HUES6 (cell line): ENCODE measurements around the gene TBRG4.

Experiments
- H3K27ac ChIP-seq: 2 replicates; pipeline ENCODE4 v1.7.0; 2013; ENCODE audit warnings: low read depth, mild to moderate bottlenecking, low read length, inconsistent platforms
- H3K27me3 ChIP-seq: 2 replicates; pipeline ENCODE4 v1.6.1; 2013; ENCODE audit warnings: low read length; ENCODE audit not compliant: control insufficient read depth, insufficient read depth
- H3K36me3 ChIP-seq: 2 replicates; pipeline ENCODE4 v1.6.1; 2013; ENCODE audit warnings: low read length; ENCODE audit not compliant: control insufficient read depth, insufficient read depth
- H3K4me1 ChIP-seq: 2 replicates; pipeline ENCODE4 v1.6.1; 2013; ENCODE audit warnings: low read length; ENCODE audit not compliant: control insufficient read depth, insufficient read depth
- H3K4me3 ChIP-seq: 2 replicates; pipeline ENCODE4 v1.5.1; 2013; ENCODE audit warnings: low read depth, low read length
- H3K9ac ChIP-seq: one replicate; pipeline ENCODE4 v1.6.1; 2013; ENCODE audit warnings: mild to moderate bottlenecking, low read length
- H3K9me3 ChIP-seq: 2 replicates; pipeline ENCODE4 v1.6.1; 2013; ENCODE audit warnings: low read depth, low read length; ENCODE audit not compliant: control insufficient read depth, insufficient read depth

The TBRG4 gene

DNA sequence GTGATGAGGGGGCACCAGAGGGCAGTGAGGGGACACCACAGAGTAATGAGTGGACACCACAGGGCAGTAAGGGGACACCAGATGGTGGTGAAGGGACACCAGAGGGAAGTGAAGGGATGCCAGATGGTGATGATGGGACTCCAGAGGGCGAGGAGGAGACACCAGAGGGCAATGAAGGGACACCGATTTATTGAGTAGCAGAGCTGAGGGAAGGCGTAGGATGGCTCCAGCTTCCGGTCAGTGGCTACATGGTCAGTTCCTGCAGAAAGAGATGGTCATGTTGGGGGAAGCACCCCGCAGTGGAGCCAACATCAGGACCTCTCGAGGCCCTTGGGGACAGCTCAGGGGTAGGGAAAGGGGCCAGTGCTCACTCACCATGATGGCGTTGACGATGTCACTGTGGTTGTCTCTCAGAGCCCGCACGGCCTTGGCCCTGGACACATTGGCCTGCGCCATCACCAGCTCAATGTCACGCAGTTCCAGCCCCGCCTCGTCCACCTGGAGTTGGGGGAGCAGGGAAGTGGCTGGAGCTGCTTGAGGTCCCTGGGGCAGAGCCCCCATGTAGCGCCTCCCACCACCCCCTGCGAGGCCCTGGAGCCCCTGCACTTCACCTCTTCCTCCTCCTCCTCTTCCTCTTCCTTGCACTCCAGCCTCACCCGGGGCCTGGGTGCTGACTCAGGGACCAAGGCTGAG, 31.1 kb downstream of the TBRG4 start:
- Histone ChIP-seq H3K4me3 (no peak overlapping the region), H3K4me1 (no peaks in the 10 kb centered on the region), H3K9me3 (no peaks in the 10 kb centered on the region), H3K36me3 (peaks cover 17% of the 10 kb centered on the region), H3K27ac (no peak overlapping the region), H3K27me3 (no peaks in the 10 kb centered on the region), H3K9ac (no peak overlapping the region)

DNA sequence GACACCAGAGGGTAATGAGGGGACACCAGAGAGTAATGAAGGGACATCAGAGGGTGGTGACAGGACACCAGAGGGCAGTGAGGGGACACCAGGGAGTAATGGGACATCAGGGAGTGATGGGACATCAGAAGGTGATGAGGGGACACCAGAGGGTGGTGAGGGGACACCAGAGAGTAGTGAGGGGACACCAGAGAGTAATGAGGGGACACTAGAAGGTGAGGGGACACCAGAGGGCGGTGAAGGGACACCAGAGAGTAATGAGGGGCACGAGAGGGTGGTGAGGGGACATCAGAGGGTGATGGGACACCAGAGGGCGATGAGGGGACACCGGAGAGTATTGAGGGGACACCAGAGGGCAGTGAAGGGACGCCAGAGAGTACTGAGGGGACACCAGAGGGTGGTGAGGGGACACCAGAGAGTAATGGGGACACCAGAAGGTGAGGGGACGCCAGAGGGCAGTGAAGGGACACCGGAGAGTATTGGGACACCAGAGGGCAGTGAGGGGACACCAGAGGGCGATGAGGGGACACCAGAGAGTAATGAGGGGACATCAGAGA, 33.3 kb downstream of the TBRG4 start:
- no peaks in the 10 kb centered on the region for H3K4me1 ChIP-seq
- no peaks in the 10 kb centered on the region for H3K9me3 ChIP-seq
- H3K4me3 ChIP-seq = no peak overlapping the region
- H3K9ac ChIP-seq = no peak overlapping the region
- H3K27me3 ChIP-seq = no peaks in the 10 kb centered on the region
- peaks cover 39% of the 10 kb centered on the region for H3K36me3 ChIP-seq
- no peak overlapping the region for H3K27ac ChIP-seq

DNA sequence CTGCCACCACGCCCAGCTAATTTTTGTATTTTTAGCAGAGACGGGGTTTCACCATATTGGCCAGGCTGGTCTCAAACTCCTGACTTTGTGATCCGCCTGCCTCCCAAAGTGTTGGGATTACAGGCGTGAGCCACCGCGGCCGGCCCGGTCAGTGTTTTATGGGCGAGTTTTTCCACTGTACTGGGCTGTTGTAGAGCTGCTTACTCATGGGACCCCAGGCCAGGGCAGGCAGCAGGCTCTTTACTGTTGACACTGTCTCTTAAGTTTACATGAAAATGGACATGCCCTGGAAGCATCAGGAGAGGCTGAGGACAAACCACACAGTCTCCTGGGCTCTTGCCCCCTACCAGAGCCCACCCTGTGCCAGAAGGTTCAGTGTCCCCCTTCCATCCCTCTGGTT, 33.9 kb downstream of the TBRG4 start:
- Histone ChIP-seq H3K9me3 (no peaks in the 10 kb centered on the region), H3K27ac (no peak overlapping the region), H3K27me3 (no peaks in the 10 kb centered on the region), H3K9ac (no peak overlapping the region), H3K4me3 (no peak overlapping the region), H3K4me1 (peaks cover 3% of the 10 kb centered on the region; the same call in 1 of the 2 replicates), H3K36me3 (peaks cover 40% of the 10 kb centered on the region)

DNA sequence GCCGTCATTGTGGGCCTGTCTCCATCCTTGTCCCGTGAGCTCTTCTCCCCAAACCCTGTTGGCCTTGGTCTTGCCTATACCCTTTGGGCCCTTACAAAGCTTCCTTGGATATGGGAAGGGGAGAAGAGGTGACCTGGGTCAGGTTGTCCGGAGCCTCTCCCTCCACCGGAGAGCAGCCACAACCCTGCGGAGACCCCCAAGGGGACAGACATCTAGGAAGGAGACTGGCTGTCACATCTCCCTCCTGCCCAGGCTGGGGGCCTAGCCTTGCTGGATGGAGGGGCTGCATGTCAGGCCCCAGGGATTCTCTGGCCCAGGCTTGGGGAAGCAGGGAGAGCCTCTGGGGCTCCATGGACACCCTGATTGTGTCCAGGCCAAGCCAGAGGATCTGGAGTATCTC, 34.6 kb downstream of the TBRG4 start:
- H3K4me3 ChIP-seq = no peak overlapping the region
- peaks cover 9% of the 10 kb centered on the region; the same call in 1 of the 2 replicates for H3K4me1 ChIP-seq
- peaks cover 43% of the 10 kb centered on the region for H3K36me3 ChIP-seq
- H3K9ac ChIP-seq = no peak overlapping the region
- no peak overlapping the region for H3K27ac ChIP-seq
- no peaks in the 10 kb centered on the region for H3K9me3 ChIP-seq
- H3K27me3 ChIP-seq = no peaks in the 10 kb centered on the region

DNA sequence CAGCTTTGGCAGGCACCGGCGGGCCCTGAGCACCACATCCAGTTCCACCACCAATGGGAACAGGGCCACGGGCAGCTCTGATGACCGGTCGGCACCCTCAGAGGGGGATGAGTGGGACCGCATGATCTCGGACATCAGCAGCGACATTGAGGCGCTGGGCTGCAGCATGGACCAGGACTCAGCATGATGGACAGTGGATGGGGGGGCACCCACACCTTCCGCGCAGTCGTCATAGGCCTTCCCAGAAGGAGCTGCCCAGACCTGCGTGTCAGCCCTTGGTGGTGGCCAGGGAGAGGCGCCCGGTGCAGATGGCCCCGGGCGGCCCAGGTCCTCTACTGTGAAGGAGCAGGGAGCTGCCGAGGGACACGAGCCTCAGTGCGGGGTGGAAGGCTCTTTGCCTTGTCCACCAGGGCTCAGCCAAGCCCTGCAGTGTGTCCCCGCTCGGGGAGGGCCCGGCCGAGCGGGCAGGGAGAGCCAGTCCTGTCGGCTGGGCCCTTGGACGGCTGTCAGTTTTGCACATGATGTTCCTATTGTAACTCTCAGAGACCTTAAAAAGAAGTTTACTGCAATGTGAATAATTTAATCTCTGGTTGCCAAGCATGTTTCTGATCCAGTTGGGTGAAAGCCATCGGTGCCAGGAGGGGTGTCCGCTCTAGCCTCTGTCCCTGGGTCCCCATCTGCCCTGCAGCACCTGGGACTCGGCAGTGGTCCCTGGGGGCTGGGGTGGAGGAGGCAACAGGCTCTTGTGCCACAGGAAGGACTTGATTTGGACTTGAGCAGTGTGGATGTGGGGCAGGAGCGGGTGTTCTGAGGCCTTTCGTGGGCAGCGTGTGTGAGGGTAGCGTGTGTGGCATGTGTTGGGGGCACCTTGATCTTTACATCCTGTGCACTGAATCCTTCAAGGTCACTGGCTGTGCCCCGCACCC, 35.4 kb downstream of the TBRG4 start:
- Histone ChIP-seq H3K27ac (no peak overlapping the region), H3K36me3 (peaks cover 46% of the 10 kb centered on the region), H3K9me3 (no peaks in the 10 kb centered on the region), H3K27me3 (no peaks in the 10 kb centered on the region), H3K4me3 (no peak overlapping the region), H3K4me1 (peaks cover 9% of the 10 kb centered on the region; the same call in 1 of the 2 replicates), H3K9ac (no peak overlapping the region)

DNA sequence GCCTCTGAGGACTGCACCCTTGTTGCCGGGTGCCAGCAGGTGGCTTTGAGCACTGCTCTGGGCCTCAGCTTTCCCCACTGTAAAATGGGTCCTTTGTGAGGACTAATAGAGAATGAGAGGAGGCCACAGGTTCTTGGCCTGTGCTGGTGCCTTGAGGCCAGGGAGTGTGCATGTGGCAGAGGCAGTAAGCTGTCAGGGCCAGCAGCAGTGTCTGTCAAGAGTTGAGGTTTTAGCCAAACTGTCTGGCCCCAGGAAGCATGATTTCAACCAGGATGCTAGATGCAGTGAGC, 36.2 kb downstream of the TBRG4 start:
- Histone ChIP-seq H3K36me3 (peaks cover 47% of the 10 kb centered on the region), H3K4me3 (no peak overlapping the region), H3K27me3 (no peaks in the 10 kb centered on the region), H3K9me3 (no peaks in the 10 kb centered on the region), H3K4me1 (peaks cover 9% of the 10 kb centered on the region; the same call in 1 of the 2 replicates), H3K9ac (no peak overlapping the region), H3K27ac (no peak overlapping the region)

DNA sequence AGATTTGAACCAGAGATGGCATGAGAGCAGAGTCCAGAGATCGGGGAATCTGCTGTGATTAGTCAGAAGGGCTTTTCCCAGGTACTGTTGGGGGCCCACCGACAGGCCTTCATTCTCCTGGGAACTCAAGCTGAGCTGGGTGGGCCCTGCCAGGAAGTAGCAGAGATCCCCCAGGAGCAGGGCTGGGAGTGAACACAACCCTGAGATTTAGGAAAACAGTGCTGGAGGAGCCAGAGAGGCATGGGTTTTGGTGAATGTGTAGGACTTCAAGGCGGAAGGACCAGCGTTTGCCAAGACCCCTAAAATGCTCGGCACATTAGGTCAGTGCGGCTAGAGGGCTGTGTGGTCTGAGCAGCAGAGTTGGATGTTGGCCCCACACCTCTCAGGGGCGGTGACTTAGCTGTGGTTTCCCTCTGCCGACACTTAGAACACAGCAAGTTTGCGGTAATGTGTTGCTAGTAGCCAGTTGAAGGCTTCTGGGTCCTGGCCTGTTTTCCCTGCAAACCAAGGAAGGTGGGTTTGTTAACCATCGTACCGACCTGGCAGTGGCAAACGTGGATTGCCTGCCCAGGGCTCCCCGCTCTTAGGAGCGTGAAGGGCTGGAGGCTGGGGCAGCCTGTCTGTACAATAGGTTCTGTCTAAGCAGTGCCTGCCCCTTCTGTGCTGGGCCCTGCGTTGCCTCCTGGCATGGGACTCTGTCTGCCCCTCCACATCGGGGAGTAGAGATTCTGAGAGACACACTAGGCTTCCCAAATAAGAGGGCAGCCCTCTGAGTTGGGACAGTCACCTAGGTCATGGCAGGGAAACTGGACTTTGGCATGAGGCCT, 36.8 kb downstream of the TBRG4 start:
- Histone ChIP-seq H3K27ac (no peak overlapping the region), H3K4me3 (no peak overlapping the region), H3K27me3 (no peaks in the 10 kb centered on the region), H3K9ac (no peak overlapping the region), H3K4me1 (peaks cover 9% of the 10 kb centered on the region; the same call in 1 of the 2 replicates), H3K9me3 (no peaks in the 10 kb centered on the region), H3K36me3 (peaks cover 53% of the 10 kb centered on the region)

DNA sequence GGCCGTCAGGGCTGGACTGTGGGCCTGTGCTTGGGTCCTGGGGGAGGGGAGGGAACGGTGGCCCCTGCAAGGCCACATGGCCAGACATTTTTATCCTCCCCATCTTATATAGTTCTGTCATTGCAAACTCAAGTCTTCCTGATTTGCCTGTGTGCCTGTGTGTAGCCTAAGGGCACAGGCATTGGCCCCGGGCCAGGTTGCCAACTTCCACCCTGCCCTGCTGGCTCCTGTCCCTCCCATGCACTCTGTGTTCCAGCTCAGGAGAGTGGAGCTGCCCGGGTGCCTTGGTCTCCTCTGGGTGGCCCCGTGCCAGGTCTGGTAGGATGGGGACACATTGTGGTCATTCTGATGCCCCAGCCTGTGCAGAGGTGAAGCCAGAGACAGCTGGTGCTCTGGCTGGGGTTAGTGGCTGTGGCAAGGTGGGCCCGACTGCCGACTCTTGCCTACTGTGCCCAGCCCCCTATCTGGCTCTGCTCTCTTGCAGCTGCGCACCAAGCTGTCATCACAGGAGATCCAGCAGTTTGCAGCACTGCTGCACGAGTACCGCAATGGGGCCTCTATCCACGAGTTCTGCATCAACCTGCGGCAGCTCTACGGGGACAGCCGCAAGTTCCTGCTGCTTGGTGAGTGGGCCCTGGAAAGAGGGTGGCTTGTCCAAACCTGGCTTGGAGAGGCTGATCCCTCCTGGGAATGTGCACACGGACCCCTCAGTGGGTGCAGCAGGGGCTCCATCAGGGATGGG, 37.5 kb downstream of the TBRG4 start:
- Histone ChIP-seq H3K9me3 (no peaks in the 10 kb centered on the region), H3K36me3 (peaks cover 59% of the 10 kb centered on the region), H3K27me3 (no peaks in the 10 kb centered on the region), H3K9ac (no peak overlapping the region), H3K4me3 (no peak overlapping the region), H3K4me1 (peaks cover 9% of the 10 kb centered on the region; the same call in 1 of the 2 replicates), H3K27ac (no peak overlapping the region)

DNA sequence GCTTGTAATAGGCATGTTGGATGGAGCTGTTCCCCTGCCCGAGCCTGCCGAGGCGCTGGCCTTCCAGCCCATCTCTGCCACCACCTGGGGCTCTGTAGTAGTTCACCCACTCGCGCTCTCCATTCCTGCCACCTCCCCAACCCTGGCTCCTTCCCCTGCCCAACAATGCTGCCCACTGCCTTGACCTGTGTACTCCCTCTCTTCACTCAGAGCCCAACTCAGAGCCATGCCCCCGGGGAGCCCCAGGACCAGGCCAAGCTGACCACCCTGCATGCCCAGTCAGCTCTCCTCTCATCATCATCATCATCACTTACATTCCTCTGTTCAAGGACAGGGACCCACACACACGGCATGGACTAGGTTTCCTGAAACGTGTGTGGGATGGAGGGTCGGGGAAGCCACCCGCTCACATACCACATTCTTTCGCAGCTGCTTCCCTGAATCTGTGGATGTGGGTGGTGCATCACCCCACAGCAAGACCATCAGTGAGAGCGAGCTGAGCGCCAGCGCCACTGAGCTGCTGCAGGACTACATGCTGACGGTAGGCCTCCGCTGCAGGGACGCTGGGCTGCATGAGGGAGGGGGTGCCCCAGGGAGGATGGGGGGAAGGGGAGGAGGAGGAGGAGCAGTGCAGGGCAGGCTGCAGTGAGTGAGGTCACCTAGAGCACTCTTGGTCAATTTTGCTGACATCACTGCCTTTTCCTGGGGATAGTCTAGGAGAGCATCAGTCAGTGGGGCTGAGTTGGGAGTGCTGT, 38.3 kb downstream of the TBRG4 start:
- Histone ChIP-seq H3K4me3 (no peak overlapping the region), H3K27ac (no peak overlapping the region), H3K27me3 (no peaks in the 10 kb centered on the region), H3K9me3 (no peaks in the 10 kb centered on the region), H3K9ac (no peak overlapping the region), H3K4me1 (peaks cover 9% of the 10 kb centered on the region; the same call in 1 of the 2 replicates), H3K36me3 (peaks cover 62% of the 10 kb centered on the region)
